ENCODE measurements around the gene EFCAB10.
"Not testable (repeated sequence)": the region's sequence is repeated elsewhere in the genome, so short reads cannot be mapped to it uniquely, and the experiment has no call there.

EFCAB10 gene

GRCh38 chr7:105530126-105530525 lies 51.2 kb downstream of the EFCAB10 start:
- no peak for DNase-seq

DNA sequence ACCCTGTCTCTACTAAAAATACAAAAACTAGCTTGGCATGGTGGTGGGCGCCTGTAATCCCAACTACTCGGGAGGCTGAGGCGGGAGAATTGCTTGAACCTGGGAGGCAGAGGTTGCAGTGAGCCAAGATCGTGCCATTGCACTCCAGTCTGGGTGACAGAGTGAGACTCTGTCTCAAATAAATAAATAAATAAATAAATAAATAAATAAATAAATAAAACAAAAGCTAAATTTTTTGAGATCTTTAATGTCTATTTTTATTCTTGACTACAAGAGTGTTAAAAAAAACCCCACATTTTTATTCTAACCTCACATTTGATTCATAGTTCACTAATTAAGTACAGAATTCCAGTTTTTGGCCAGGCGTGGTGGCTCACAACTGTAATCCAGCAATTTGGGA lies 53.6 kb downstream of the EFCAB10 start:
- not testable (repeated sequence) for DNase-seq

GRCh38 chr7:105524840-105525239 lies 56.5 kb downstream of the EFCAB10 start:
- no peak for DNase-seq

DNA sequence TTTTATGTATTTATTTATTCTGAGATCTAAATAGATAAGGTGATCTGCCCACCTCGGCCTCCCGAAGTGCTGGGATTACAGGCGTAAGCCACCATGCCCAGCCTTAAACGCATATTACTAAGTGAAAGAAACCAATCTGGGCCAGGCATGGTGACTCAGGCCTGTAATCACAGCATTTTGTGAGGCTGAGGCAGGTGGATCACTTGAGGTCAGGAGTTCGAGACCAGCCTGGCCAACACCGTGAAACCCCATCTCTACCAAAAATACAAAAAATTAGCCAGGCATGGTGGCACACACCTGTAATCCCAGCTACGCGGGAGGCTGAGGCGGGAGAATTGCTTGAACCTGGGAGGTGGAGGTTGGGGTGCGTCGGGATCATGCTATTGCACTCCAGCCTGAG lies 56.9 kb downstream of the EFCAB10 start:
- not testable (repeated sequence) for DNase-seq

GRCh38 chr7:105521717-105522463 lies 59.4 kb downstream of the EFCAB10 start, which contains the start of gene PUS7:
Gene PUS7, minus strand, starts transcription at chr7:105522271. Its CDS starts 13,759 bp downstream, at chr7:105508512.
- DNase-seq, result peak; percentile 89

- DNase-seq, result peak; percentile 62
Observed at GRCh38 chr7:105521027-105521716, 60.1 kb downstream of the EFCAB10 start.

- DNase-seq, result not testable (repeated sequence)
Observed at GRCh38 chr7:105520620-105521019, 60.7 kb downstream of the EFCAB10 start.

DNA sequence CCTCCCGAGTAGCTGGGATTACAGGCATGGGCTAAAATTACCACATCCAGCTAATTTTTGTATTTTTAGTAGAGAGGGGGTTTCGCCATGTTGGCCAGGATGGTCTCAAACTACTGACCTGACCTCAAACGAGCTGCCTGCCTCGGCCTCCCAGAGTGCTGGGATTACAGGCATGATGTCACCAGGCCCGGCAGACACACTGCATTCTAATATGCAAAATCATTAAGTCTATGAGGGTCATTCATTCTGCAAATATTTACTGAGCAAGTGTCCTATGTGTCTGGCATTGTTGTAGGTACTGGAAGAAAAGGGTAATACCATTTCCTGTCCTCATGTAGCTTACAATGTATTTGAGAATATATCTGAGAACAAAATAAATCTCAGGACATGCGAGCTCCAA lies 61.9 kb downstream of the EFCAB10 start:
- DNase-seq, result no peak

DNA sequence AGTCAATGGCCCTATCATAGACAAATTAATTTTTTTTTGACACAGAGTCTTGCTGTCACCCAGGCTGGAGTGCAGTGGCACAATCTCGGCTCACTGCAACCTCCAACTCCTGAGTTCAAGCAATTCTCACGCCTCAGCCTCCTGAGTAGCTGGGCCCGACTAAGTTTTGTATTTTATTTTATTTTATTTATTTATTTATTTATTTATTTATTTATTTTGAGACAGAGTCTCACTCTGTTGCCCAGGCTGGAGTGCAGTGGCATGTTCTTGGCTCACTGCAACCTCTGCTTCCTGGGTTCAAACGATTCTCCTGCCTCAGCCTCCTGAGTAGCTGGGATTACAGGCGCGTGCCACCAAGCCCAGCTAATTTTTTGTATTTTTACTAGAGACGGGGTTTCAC lies 65.7 kb downstream of the EFCAB10 start:
- DNase-seq, result not testable (repeated sequence)
